ENCODE data around the gene SMCO3.

- TF ChIP-seq E2F1 (CRISPR knock-in tag; IDR thresholded peaks at IDR 0.05) (no peak), ZBTB21 (CRISPR knock-in tag; IDR thresholded peaks at IDR 0.05; ENCODE audit: borderline replicate concordance) (no peak), CTCF (IDR thresholded peaks at IDR 0.05) (no peak)
These were observed 11.7 kb downstream of the SMCO3 start for GRCh38 chr12:14802247-14802646.

All from WTC11 (cell line).